GM23338 (cell line): ENCODE data around the gene ATG7.

Source experiments
- CREB1 ChIP-seq: fragments of 250-450 bp; sonication (Bioruptor Pico); IDR thresholded peaks from 2 replicates; pipeline ENCODE4 v1.5.0; 2020; ENCODE audit warnings: low read depth, mild to moderate bottlenecking, moderate library complexity
- CTCF ChIP-seq, 2 experiments: fragments of 200-600 bp in 1 of 2; sonication (generic) in 1 of 2; conservative IDR thresholded peaks; 2 replicates each; pipeline versions ENCODE4 v1.5.1 to v1.6.1; 2016 to 2017; ENCODE audit warnings: antibody characterized with exemption in 2 of 2, low read depth in 2 of 2, mild to moderate bottlenecking in 2 of 2, moderate library complexity in 1 of 2
- ETS1 ChIP-seq: IDR thresholded peaks from 2 replicates; pipeline ENCODE4 v1.6.1; 2016; ENCODE audit warnings: antibody characterized with exemption
- EZH2 ChIP-seq: fragments of 200-600 bp; sonication (generic); IDR thresholded peaks from one replicate; pipeline ENCODE4 v1.8.0; 2017; ENCODE audit warnings: antibody characterized with exemption, mild to moderate bottlenecking, low read depth; ENCODE audit not compliant: unreplicated experiment
- EZH2phosphoT487 ChIP-seq: fragments of 200-600 bp; sonication (generic); IDR thresholded peaks from one replicate; pipeline ENCODE4 v1.8.1; 2018; ENCODE audit warnings: antibody characterized with exemption; ENCODE audit not compliant: unreplicated experiment
- JUNB ChIP-seq: IDR thresholded peaks from one replicate; pipeline ENCODE4 v1.6.1; 2016; ENCODE audit warnings: antibody characterized with exemption; ENCODE audit not compliant: unreplicated experiment
- POLR2AphosphoS5 ChIP-seq: IDR thresholded peaks from 2 replicates; pipeline ENCODE4 v1.6.1; 2016; ENCODE audit warnings: antibody characterized with exemption, low read depth
- REST ChIP-seq: IDR thresholded peaks from one replicate; pipeline ENCODE4 v1.6.1; 2018; ENCODE audit warnings: antibody characterized with exemption; ENCODE audit not compliant: unreplicated experiment
- STAT1 ChIP-seq: IDR thresholded peaks from one replicate; pipeline ENCODE4 v1.6.1; 2016; ENCODE audit warnings: antibody characterized with exemption; ENCODE audit not compliant: unreplicated experiment

- TF ChIP-seq CTCF (conservative IDR thresholded peaks at IDR 0.05; ENCODE audit: low read depth in 2 of 2) (no peak), JUNB (no peak), REST (no peak), POLR2AphosphoS5 (no peak), EZH2 (no peak), EZH2phosphoT487 (no peak), CREB1 (no peak), ETS1 (no peak), STAT1 (no peak)
Observed at GRCh38 chr3:11591002-11591355, 318.8 kb downstream of the ATG7 start.
